ENCODE measurements around the gene CDC42. TPM values are rescaled to one million over a fixed set of nuclear protein-coding genes. Genes with fewer than 3 reads are reported as not detected.

Gene CDC42
- polyA plus RNA-seq, 1 donor from 2014 or later: 913 TPM

- no peaks in the 10 kb centered on the region for H4K20me1 ChIP-seq (ENCODE audit: insufficient read depth)
- TF ChIP-seq REST (IDR thresholded peaks at IDR 0.05; ENCODE audit: borderline replicate concordance): no peak
- H3K4me2 ChIP-seq (ENCODE audit: low read length): no peak overlapping the region
- H3K79me2 ChIP-seq (replicated peaks; ENCODE audit: insufficient read depth, low read length): no peaks in the 10 kb centered on the region
- H3F3A ChIP-seq (ENCODE audit: insufficient read depth, low read length, poor library complexity, severe bottlenecking): no peaks in the 10 kb centered on the region
- no peak overlapping the region for H3K9ac ChIP-seq (ENCODE audit: low read length)
- no peaks in the 10 kb centered on the region for H3K9me2 ChIP-seq (ENCODE audit: insufficient read depth, low read length)
- H3K9me3 ChIP-seq (ENCODE audit: low read length): no peaks in the 10 kb centered on the region
- H3K27me3 ChIP-seq (ENCODE audit: insufficient read depth, low read depth, low read length): no peaks in the 10 kb centered on the region
- H3K36me3 ChIP-seq (ENCODE audit: insufficient read depth, low read length): no peaks in the 10 kb centered on the region
- no peak overlapping the region for H2AFZ ChIP-seq (ENCODE audit: low read depth, low read length)
- no peak overlapping the region for H3K27ac ChIP-seq (ENCODE audit: low read length)
- H3K4me3 ChIP-seq (ENCODE audit: low read length): no peak overlapping the region
Measured at GRCh38 chr1:22100168-22100567, 47.7 kb downstream of the CDC42 start.

- Histone ChIP-seq H3K27me3 (ENCODE audit: insufficient read depth, low read depth, low read length) (no peaks in the 10 kb centered on the region), H3K9me2 (ENCODE audit: insufficient read depth, low read length) (no peaks in the 10 kb centered on the region), H3K4me2 (ENCODE audit: low read length) (no peak overlapping the region), H4K20me1 (ENCODE audit: insufficient read depth) (no peaks in the 10 kb centered on the region), H3K9me3 (ENCODE audit: low read length) (no peaks in the 10 kb centered on the region), H3K79me2 (replicated peaks; ENCODE audit: insufficient read depth, low read length) (no peaks in the 10 kb centered on the region), H3K27ac (ENCODE audit: low read length) (no peak overlapping the region), H3K4me3 (ENCODE audit: low read length) (no peak overlapping the region), H3F3A (ENCODE audit: insufficient read depth, low read length, poor library complexity, severe bottlenecking) (no peaks in the 10 kb centered on the region), H3K9ac (ENCODE audit: low read length) (no peak overlapping the region), H3K36me3 (ENCODE audit: insufficient read depth, low read length) (no peaks in the 10 kb centered on the region), H2AFZ (ENCODE audit: low read depth, low read length) (no peak overlapping the region)
- TF ChIP-seq SMC3 (conservative IDR thresholded peaks at IDR 0.05; ENCODE audit: poor library complexity): no peak
- no peak for TF ChIP-seq EZH2 (IDR thresholded peaks at IDR 0.05; ENCODE audit: borderline replicate concordance, insufficient read depth, low read length, poor library complexity, severe bottlenecking)
- TF ChIP-seq RAD21 (conservative IDR thresholded peaks at IDR 0.05): no peak
- TF ChIP-seq EP300 (conservative IDR thresholded peaks at IDR 0.05; ENCODE audit: poor library complexity, severe bottlenecking): no peak
- TF ChIP-seq TAF1 (IDR thresholded peaks at IDR 0.05; ENCODE audit: low read depth): no peak
- TF ChIP-seq MXI1 (conservative IDR thresholded peaks at IDR 0.05; ENCODE audit: poor library complexity, severe bottlenecking): no peak
- no peak for TF ChIP-seq POLR2AphosphoS5 (IDR thresholded peaks at IDR 0.05)
- TF ChIP-seq CTCF (IDR thresholded peaks at IDR 0.05; ENCODE audit: poor library complexity, severe bottlenecking): no peak
- no peak for TF ChIP-seq REST (IDR thresholded peaks at IDR 0.05; ENCODE audit: borderline replicate concordance)
Measured at GRCh38 chr1:22101199-22101598, 48.7 kb downstream of the CDC42 start.

Data from neural cell (in vitro differentiated cells).